ENCODE results near the gene MRPL17.

MRPL17 gene

DNA sequence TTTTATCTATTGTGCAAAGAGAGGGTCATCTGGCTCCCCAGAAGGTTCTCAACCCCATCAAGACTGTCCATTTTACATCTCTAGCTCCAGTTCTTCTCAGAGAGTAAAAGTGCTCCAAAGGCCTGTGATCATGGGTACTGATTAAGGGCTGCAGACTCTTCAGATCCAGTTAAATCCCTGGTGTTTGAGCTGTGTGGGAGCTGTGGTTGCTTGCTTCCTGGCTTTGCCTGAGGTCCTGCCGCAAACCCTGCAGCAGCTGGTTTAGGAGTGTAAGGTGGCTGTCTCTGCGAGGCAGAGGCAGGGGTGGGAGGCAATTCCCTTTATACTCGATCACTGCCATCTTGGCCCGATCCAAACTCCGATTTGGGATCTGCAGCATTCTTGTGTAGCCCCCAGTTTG is 1.2 kb downstream of the MRPL17 start:
- DNase-seq, result no peak

DNA sequence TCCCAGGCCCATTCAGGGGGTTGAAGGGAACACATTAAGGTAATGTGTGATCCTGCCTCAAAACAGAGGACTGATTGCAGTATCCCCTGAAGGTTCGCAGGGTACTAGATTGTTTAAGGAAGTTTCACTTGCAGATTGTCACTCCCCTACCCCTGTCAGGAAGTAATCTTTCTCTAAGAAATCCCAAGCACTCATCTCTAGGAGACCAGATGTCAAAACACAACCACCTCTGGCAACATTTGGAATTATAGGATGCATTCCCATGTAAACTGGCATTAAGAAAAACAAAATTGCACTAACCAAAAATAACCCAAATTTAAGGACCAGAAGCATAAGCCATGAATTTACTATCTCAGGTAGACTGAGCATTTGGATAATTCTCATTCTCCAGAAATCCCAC is 1.6 kb downstream of the MRPL17 start:
- no peak for DNase-seq

DNA sequence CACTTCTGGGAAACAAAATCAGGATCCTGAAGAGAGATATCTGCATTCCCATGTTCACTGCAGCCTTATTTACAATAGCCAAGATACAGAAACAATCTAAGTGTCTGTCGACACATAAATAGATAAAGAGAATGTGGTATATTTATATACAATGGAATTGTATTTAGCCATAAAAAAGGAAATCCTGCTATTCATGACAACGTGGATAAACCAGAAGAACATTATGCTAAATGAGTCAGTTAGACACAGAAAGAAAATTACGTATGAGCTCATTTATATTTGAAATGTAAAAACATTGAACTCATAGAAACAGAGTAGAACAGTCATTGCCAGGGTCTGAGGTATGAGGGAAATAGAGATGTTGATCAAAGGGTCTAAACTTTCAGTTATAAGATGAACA is 6.1 kb downstream of the MRPL17 start:
- DNase-seq, result no peak

DNA sequence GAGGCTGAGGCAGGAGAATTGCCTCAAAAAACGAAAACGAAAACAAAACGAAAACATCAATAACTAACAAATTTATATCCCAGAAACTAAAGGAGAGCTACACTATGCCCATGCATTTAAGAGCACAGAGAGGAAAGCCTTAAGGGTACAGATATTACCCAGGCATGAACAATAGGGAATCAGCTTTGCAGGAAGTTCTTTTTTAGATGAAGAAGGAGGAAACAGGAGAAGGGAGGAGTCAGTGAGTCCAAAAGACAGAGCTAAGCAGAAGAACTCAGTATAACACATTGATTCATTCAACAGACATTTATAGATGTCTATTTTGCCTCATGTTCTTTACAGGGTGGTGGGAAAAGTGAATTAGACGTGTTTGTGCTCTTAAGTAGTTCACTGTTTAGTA is 8.3 kb downstream of the MRPL17 start:
- DNase-seq, result no peak

DNA sequence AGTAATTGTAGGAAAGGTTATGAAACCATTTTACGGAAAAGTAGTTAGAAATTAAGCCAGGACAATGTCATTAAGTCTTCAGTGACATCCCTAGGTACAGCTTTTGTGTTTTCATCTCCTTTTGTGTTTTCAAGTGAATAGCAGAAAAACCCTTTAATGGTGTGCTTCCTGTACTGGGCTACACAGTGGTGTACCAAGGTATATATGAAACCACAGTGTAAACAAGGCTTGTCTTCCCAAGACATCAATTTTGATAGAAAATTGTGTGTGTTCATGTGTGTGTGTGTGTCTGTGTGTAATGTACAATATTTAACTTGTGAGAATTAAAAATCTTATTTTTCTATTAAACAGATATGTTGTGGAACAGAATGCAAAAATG is 8.9 kb downstream of the MRPL17 start:
- DNase-seq, result no peak

DNA sequence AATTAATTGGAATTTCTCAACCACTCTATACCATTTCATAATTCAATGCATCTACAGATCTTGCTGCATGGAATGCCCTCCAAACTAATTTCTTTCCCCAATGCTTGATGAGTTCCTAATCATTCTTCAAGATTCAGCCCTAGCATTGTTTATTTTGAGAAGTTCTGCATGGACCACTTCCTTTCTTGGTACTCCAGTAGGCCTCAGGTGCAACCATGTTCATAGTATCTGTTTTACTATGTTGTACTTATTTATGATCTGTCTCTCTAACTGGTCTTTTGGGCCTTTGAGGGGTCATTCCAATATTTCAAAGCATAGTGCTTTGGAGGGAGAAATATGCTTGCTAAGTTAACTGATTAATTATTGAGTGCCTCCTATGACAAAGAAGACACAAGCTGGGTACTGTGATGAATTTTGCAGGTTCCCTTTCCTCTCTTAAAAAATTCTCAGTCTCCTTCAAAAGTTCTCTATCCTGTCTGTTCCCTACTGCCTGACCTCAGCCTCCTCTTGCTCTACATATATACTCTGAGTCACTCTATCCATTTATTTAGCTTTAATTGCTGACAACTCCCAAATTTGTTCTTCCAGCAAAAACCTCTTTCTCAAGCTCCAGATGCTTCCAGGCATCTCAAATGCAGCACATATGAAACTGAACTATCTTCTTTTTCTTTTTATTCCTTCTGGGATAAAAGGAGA is 9.5 kb downstream of the MRPL17 start:
- no peak for DNase-seq

DNA sequence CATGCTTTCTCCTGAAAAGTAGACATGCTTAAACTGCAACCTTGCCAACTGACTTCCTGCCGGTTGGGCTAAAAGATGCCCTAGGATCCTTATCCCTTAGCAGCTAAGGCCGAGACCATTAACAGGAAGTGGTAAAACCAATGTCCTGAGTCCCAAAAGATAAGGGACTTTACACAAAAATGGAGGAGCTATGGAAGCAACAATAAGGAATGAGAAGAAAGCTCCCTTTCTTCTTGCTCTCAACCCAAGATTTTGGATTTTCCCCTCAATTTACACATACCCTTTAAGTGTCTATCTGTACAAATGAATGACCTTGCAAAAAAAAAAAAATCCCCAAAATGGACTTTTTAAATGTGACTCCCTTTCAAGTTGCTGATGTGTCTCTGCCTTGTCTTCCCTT is 11.1 kb downstream of the MRPL17 start:
- no peak for DNase-seq

DNA sequence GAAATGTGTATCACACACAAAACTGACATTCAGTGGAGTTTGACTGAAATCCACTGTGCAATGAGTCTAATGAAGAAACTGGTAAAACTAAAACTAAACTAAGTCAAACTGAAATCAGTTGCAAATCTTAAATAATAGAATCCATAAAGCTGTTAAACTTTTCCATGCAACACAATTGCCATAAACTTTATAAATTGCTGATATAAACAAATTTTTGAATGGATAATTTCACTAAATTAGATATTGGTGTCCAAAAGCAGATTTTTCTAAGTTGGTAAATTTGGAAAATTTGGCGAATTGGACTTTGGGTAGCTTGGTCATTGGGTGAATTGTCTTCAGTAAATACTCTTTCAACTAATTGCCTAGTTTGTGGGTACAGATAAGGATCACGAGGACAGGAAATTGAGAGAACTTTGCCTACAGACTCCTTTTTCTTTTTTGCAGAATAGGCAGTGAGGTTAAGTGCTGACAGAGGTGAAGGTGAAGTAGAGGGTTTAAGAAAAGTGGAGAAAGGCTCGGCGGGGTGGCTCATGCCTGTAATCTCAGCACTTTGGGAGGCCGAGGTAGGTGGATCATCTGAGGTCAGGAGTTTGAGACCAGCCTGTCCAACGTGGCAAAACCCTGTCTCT is 12.8 kb downstream of the MRPL17 start:
- DNase-seq, result no peak

DNA sequence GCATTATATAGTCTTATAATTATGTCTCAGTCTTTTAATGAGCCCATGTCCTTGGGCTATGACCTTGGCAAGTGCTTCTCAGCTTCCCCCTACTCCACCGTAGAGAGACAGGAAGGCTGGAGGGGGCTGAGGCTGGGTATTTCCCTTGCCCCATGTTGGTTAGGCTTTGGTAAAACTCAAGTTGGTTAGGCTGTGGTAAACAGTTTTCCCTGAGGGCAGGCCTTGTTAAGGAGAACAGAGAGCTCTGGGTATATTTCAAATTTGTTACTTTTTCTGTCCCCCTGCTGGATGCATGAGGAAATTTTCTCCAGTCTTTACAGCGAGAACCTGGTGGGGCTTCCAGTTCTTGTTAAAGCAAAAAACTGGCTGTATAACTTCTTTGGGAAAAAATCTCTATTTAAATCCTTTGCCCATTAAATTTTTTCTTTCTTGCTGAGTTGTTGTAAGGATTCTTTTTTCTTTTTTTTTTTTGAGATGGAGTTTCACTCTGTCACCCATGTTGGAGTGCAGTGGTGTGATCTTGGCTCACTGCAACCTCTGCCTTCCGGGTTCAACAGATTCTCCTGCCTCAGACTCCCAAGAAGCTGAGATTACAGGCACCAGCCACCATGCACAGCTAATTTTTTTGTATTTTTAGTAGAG is 15.3 kb downstream of the MRPL17 start:
- DNase-seq, result peak; percentile 52 to 79

DNA sequence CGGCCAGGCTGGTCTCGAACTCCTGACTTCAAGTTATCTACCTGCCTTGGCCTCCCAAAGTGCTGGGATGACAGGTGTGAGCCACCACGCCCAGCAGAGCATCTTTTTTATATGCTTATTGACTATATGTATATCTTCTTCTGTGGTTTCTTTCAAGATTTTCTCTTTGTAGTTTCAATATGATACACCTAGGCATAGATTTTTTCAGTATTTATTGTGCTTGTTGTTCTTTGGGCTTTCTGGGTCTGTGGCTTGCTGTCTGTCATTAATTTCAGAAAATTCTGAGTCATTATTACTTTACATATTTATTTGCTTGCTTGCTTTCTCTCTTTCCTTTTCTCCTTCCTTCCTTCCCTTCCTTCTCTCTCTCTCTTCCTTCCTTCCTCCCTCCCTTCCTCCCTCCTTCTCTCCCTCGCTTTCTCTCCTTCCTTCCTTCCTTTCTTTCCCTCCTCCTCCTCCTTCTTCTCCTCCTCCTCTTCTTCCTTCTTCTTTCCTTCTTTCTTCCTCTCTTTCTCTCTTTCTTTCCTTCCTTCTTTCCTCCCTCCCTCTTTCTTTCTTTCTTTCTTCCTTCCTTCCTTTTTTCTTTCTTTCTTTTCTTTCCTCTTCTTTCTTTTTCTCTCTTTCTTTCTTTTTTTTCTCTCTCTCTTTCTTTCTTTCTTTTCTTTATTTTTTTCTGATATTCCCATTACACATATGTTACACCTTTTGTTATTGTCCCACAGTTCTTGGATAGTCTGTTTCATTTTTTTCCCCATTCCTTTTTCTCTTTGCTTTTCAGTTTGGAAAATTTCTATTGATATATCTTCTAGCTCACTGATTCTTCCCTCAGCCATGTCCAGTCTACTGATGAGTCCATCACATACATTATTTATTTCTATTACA is 16.6 kb downstream of the MRPL17 start:
- DNase-seq, result no peak

DNA sequence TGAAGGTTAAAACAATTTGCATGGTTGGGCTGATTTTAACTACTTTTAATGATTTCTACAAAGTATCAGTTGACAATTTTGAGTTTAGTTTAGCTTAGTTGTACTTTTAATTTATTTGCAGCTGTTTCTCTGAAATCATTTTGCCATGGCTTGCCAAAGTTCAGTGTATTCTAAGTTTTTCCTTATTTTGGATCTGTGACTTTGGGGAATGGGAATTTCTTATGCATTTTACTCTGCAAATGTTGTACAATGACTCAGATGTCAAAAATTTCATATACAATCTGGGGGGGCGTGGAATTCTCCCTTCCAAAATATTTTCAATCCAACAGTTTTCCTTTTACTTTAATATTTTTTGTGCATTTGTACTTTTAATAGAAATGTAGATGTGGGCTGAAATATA is 18.6 kb downstream of the MRPL17 start:
- DNase-seq, result no peak

DNA sequence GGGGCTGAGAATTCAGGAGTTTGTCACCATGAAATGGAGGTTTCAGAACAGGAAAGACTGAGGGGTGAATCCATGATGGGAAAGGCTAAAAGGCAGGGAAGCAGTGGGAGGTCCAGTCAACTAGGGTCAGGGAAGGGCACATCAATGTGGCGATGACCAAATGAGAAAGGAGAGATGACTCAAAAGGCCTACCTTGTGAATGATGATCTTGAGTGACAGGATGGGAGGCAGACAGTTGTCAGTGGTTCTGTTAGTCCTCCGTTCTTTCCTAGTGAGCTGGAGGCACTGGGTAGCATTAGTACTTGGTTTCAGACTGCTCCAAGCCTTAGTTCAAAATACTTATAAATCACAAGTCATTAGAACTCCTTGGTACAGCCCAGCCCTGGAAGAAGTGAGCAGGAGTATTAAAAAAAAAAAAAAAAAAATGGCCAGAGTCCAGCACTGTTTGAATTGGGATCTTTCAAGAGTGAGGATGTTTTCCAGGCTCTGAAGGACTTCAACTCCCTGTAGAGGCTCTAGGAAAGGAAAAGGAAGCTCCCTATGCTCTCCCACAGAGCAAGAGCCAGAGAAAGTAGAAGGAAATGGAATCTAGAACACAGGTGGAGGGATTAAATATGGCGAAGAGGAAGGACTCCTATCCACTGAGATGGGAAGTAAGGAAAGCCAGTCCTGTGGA is 19.2 kb downstream of the MRPL17 start:
- DNase-seq, result no peak

DNA sequence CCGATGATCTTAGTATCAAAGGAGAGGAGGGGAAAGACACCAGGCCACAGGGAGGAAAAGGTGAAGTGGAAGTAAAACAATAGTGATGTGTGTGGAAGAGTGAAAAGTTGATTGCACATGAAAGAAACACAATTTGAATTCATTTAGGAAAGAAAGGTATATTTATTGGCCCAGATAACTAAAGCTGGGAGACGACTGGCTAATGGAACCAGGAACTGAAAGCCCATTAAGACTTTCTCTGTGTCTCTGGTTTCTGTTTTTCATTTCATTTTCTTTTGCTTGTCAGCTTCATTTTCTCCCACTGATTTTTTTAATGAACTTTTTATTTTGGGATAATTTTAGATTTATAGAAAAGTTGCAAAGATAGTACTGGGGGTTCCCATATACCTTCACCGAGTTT is 22.4 kb downstream of the MRPL17 start:
- no peak for DNase-seq

DNA sequence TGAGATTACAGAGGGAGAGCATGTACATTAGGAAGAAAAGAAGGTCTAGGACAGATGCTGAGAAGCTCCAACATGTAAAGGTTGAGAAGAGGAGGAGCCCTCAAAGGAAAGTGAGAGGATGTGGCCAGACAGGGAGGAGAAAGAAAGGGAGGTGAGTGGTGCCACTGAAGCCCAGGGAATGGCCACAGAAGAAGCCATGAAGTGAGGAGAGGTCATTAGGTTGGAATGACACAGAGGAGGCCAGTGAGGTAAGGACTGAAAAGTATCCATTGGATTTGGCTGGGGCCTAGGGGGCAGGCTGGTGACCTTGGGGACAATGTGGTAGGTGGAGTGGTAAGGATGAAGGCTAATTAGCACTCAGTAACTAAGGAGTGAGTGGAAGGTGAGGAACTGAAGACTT is 24.5 kb downstream of the MRPL17 start:
- no peak for DNase-seq

DNA sequence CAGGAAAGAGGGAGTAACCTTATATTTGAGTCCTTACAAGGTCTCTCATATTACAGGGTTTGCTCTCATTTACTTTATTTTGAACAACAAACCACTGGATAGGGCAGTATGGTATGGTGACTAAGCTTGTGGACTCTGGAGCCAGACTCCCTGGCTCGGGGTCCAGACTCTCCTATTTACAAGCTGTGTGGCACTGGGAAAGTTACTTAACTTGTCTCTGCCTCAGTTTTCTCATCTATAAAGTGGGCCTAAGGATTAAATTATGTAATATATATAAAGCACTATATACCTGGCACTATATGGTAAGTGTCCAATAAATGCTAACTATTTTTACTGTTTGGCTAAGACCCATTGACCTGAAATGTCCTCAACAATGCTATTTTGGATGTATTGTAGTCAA is 25.8 kb downstream of the MRPL17 start:
- DNase-seq, result no peak

DNA sequence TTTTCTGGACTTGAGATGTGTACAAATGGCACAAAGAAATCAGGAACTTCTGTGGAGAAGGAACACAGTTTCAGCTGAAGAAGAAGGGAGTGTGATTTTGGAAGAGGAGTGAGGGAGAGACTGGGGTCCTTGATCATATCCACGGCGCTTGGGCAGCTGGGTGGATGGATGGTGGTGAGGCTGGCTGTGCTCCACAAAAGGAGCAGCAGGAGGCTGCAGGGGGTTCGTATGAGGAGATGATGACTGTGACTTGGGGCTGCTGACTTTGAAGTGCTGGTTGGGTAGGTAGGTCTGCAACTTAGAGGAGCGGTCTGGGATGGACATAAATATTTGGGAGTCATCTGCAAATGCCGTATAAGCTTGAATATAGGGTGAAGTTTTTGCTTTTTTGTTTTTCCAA is 26.2 kb downstream of the MRPL17 start:
- no peak for DNase-seq

DNA sequence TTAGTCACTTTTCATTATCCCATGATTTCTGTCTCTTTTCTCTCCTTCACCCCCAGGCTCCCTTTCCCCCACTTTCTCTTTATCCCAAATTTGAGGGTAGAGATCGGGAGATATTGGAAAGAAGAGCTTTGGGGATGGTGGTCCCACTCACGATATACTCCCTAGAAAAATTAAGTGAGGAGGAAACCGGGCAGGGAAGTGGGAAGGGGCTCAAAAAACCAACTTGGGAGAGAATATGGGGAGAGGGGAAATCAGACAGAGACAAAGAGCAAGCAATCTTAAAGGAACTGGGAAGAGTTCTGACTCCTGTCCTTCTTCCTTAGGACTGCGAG is 26.6 kb downstream of the MRPL17 start:
- no peak for DNase-seq

DNA sequence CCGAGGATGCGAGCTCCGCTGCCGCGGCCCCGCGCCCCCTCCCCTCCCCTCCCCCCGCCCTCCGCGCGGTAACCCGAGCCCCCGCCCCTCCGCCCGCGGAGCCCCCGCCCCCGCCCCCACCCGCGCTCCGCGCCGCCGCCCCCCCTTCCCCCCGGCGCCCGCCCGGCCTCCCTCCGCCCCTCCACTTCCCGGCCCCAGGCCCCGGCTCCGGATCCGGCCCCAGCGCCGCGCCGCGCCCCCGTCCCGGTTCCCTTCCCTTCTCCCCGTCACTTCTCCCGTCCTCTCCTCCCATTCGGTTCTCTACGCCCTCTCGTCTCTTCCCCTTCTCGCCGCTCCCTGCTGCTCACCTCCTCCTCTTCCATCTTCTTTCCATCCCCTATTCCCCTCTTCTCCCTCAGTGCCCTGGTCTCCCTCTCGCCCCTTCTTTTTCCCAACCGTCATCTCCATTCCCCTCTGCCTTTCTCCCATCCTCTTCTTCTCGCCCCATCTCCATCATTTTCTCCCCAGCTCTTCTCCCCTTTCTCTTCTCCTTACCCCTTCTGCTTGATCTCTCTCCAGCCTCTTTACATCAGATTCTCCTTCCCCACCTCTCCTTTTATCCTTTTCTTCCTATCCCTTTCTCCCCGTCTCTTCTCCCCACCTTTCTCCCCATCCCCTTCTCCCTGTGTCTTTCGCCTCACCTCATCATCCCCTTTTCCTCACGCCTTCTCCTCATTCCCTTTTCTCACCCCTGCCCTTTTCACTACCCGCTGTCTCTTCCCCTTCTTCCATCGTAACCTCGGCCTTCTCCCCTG is 27.2 kb downstream of the MRPL17 start, which contains the start of gene DCHS1:
TSS of gene DCHS1 (minus strand) at position 20 of the 794 bp plus-strand sequence. CDS start 14,196 bp downstream, outside the sequence.
- DNase-seq, result no peak

DNA sequence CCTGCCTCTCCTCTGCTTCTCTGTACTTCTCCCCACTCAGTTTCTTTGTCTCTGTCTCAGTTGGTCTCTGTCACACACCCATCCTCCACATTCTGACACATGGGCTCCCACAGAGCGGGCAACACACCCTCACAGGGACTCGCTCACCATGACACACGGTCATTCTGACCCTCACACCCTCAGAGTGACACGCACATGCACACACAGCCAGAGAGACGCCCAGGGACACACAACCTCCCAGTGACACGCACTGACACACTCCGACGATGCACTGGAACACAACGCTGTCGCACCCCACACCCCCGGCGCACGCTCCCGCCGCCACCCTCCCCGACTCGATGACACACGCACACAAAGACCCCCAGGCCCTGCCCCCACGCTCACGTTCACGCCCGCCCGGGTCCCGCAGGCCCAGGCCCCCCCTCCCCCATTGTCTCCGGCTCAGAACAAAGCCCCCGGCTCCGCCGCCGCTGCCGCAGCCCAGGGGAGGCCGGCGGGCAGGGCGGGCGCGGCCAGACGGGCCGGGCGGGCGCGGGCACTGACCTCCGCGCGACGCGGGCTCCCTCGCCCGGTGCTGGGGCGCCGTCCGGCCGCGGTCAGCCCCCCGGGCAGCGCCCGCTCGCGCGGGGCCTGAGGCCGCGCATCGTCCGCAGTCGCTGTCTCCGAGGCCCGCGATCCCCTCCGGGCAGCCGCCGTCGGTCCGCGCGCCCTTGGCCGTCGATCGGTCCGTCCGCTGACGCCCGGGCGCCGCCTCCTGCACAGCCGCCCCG is 27.9 kb downstream of the MRPL17 start:
- DNase-seq, result peak; percentile 29 to 30

DNA sequence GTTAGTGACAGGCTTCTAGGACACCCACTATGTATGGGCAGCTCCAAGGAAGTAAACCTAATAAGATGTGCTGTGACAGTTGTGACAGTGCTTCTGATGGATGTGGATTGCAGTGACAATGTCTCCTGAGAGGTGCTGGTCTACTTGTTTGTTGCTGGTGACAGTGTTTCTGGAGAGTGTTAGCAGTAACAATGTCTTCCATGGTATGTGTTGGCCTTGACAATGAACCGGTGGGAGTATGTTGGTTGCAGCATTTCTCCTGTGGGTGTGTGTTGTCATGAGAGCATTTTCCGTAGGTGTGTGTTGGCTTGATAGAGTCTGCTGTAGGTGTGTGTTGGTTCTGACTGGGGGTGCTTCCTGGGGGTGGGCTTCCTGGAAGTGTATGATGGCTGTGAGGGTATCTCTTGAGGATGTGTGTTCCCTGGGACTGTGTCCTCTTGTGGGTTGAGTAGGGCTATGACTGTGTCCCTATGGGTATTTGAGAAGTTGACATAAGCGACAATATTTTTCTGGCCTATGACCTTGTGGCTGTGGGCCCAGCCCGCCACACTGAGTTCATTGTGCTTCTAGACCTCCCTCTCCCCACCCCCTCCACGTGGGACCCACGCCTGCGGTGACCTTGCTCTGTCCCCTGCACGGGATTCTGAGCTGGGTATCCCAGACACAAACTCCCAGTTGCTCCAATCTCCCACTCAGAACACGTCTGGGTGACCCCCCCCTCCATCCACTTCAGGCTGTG is 28.7 kb downstream of the MRPL17 start:
- no peak for DNase-seq

DNA sequence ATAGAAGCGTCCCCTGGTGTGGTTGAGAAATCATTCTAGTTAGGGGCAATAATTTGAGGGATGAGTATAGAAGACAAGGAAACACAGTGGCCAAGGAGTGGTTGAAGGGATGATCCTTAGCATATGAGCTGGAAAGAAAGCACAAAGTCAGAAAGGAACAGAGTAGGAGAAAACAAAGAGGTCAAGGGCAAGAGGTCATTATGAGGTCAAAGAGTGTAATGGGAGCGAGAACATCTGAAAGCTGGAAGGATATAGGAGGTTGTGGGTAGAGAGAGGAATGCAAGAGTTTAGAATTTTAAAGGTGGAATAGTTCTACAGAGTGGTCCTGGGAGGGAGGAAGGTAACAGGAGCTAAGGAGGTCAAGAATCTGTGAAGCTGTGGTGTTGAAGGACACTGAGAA is 29.5 kb downstream of the MRPL17 start:
- DNase-seq, result no peak

Measured in CD4-positive, alpha-beta T cell treated with Interleukin-1 beta for 1 hour (primary cell).